PC-3 (cell line): ENCODE measurements around the gene METRN. TPM values are rescaled to one million over a fixed set of nuclear protein-coding genes. Genes with fewer than 3 reads are reported as not detected.

Experiments
- ATAC-seq: fragments of 200-7000 bp; cut with Tn5 transposase; 2 replicates; pipeline ENCODE4 v1.9.1; 2020; ENCODE audit warnings: mild to moderate bottlenecking, moderate library complexity
- BruUV-seq: library from RNA; stranded (reverse); fragments of 400-500 nt; replicated peaks from 2 replicates; lab custom pipeline; 2021; lab: Mats Ljungman, UMichigan
- CTCF ChIA-PET: fragments of 300-600 bp; sonication (Branson Sonifier 250); formaldehyde crosslinking; loops from one replicate; lab custom pipeline; 2022; ENCODE audit warnings: antibody characterized with exemption; lab: Charles Lee
- POLR2A ChIA-PET: fragments of 300-600 bp; sonication (Branson Sonifier 250); formaldehyde crosslinking; loops from one replicate; lab custom pipeline; 2022; ENCODE audit warnings: antibody characterized with exemption; ENCODE audit not compliant: unreplicated experiment; lab: Charles Lee
- DNase-seq: peaks from one replicate; pipeline ENCODE4 v3.0.0-alpha.2; 2015
- H2AFZ ChIP-seq: fragments of 300-600 bp; sonication (generic); 2 replicates; pipeline ENCODE4 v1.6.0; 2016; ENCODE audit warnings: antibody characterized with exemption, low read length
- H3F3A ChIP-seq: fragments of 300-600 bp; sonication (generic); one replicate; pipeline ENCODE4 v1.6.0; 2017; ENCODE audit warnings: antibody characterized with exemption, low read length, control low read depth, mild to moderate bottlenecking; ENCODE audit not compliant: unreplicated experiment
- H3K27ac ChIP-seq: fragments of 300-600 bp; sonication (generic); 2 replicates; pipeline ENCODE4 v1.5.1; 2016; ENCODE audit warnings: mild to moderate bottlenecking, low read length
- H3K27me3 ChIP-seq: fragments of 300-600 bp; sonication (generic); 2 replicates; pipeline ENCODE4 v1.6.1; 2016; ENCODE audit warnings: low read length, mixed read lengths
- H3K36me3 ChIP-seq: fragments of 300-600 bp; sonication (generic); 2 replicates; pipeline ENCODE4 v1.6.1; 2016; ENCODE audit warnings: low read depth, mixed run types, low read length, mixed read lengths
- H3K4me1 ChIP-seq: fragments of 300-600 bp; sonication (generic); 2 replicates; pipeline ENCODE4 v1.5.1; 2016; ENCODE audit warnings: low read length; ENCODE audit not compliant: insufficient read depth
- H3K4me2 ChIP-seq: fragments of 300-600 bp; sonication (generic); 2 replicates; pipeline ENCODE4 v1.6.0; 2016; ENCODE audit warnings: low read length
- H3K4me3 ChIP-seq: fragments of 300-600 bp; sonication (generic); 2 replicates; pipeline ENCODE4 v1.5.1; 2016; ENCODE audit warnings: mild to moderate bottlenecking, low read length, mixed read lengths
- H3K79me2 ChIP-seq: fragments of 300-600 bp; sonication (generic); 2 replicates; pipeline ENCODE4 v1.6.1; 2017; ENCODE audit warnings: low read length, mixed read lengths
- H3K9ac ChIP-seq: fragments of 300-600 bp; sonication (generic); 2 replicates; pipeline ENCODE4 v1.6.0; 2016; ENCODE audit warnings: mild to moderate bottlenecking, low read length
- H3K9me2 ChIP-seq: fragments of 300-600 bp; sonication (generic); replicated peaks from 2 replicates; pipeline ENCODE4 v1.6.1; 2016; ENCODE audit warnings: mixed run types, low read length, mixed read lengths
- H3K9me3 ChIP-seq: fragments of 300-600 bp; sonication (generic); 2 replicates; pipeline ENCODE4 v1.6.1; 2016; ENCODE audit warnings: low read length, mixed read lengths
- H4K20me1 ChIP-seq: fragments of 300-600 bp; sonication (generic); 2 replicates; pipeline ENCODE4 v1.6.1; 2016; ENCODE audit warnings: low read length, mixed read lengths
- EZH2 ChIP-seq: fragments of 300-600 bp; sonication (generic); IDR thresholded peaks from one replicate; pipeline ENCODE4 v1.6.1; 2017; ENCODE audit warnings: antibody characterized with exemption, mild to moderate bottlenecking, low read length; ENCODE audit not compliant: unreplicated experiment
- EZH2phosphoT487 ChIP-seq: fragments of 300-600 bp; sonication (generic); IDR thresholded peaks from 2 replicates; pipeline ENCODE4 v1.6.1; 2018; ENCODE audit warnings: mild to moderate bottlenecking, antibody characterized with exemption, low read length, borderline replicate concordance
- intact Hi-C: fragments of 100-400 bp; cut with micrococcal nuclease; formaldehyde crosslinking; loops from 2 replicates; pipeline ENCODE4 v1.9.0; 2023
- total RNA-seq: library from RNA; depleted of rRNA; stranded (reverse); fragments of >200 nt; gene quantifications from 2 replicates; pipeline ENCODE4 v1.2.3, GENCODE V29; 2014
- TF ChIP-seq, protein P1 (sequence below): fragments of 300-600 bp; sonication (generic); conservative IDR thresholded peaks from 2 replicates; pipeline ENCODE4 v1.5.1; 2017; ENCODE audit warnings: antibody characterized with exemption, low read depth, mild to moderate bottlenecking, low read length

METRN gene
- total RNA-seq, 1 experiment from 2014 or later = 320 TPM

DNA sequence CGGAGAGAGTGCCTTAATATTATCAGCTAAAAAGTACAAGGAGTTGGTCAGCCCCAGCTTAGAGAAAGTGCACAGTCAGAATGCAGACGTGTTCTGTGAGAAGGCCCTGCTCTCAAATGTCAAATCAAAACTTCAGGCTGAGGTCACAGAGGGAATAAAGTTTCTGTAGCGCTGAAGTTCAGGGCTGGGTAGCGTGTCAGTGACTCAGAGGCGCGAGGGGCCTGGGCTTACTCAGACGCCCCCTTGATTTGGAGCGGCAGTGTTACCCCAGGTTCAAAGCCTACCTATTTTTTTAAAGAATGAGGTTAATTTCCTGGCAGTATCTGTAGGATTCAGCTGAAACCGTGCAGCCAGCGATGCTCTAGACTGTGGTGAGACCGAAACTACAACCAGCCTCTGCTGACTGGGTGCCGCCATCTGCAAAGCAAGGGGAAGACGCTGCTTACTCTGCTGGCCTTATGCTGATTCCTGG is 21.1 kb downstream of the METRN start:
- Histone ChIP-seq H2AFZ (no peak overlapping the region), H3K27me3 (no peaks in the 10 kb centered on the region), H3K36me3 (no peaks in the 10 kb centered on the region; the same call in 1 of the 2 replicates), H3K9me2 (no peaks in the 10 kb centered on the region), H4K20me1 (no peaks in the 10 kb centered on the region), H3K9ac (no peak overlapping the region), H3K9me3 (no peaks in the 10 kb centered on the region), H3K4me2 (no peak overlapping the region), H3F3A (no peaks in the 10 kb centered on the region), H3K79me2 (peaks cover 12% of the 10 kb centered on the region), H3K4me1 (peaks cover 5% of the 10 kb centered on the region; the same call in 1 of the 2 replicates), H3K27ac (no peak overlapping the region), H3K4me3 (no peak overlapping the region)
- no peak for TF ChIP-seq EZH2phosphoT487
- TF ChIP-seq, protein P1, sequence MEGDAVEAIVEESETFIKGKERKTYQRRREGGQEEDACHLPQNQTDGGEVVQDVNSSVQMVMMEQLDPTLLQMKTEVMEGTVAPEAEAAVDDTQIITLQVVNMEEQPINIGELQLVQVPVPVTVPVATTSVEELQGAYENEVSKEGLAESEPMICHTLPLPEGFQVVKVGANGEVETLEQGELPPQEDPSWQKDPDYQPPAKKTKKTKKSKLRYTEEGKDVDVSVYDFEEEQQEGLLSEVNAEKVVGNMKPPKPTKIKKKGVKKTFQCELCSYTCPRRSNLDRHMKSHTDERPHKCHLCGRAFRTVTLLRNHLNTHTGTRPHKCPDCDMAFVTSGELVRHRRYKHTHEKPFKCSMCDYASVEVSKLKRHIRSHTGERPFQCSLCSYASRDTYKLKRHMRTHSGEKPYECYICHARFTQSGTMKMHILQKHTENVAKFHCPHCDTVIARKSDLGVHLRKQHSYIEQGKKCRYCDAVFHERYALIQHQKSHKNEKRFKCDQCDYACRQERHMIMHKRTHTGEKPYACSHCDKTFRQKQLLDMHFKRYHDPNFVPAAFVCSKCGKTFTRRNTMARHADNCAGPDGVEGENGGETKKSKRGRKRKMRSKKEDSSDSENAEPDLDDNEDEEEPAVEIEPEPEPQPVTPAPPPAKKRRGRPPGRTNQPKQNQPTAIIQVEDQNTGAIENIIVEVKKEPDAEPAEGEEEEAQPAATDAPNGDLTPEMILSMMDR = no peak
- TF ChIP-seq EZH2 = no peak
- ChIA-PET CTCF (no interaction called here), POLR2A (no interaction called here)
- intact Hi-C loops = no loop called here
- no peak for ATAC-seq
- BruUV-seq = no TSS peak
- DNase-seq = no peak

DNA sequence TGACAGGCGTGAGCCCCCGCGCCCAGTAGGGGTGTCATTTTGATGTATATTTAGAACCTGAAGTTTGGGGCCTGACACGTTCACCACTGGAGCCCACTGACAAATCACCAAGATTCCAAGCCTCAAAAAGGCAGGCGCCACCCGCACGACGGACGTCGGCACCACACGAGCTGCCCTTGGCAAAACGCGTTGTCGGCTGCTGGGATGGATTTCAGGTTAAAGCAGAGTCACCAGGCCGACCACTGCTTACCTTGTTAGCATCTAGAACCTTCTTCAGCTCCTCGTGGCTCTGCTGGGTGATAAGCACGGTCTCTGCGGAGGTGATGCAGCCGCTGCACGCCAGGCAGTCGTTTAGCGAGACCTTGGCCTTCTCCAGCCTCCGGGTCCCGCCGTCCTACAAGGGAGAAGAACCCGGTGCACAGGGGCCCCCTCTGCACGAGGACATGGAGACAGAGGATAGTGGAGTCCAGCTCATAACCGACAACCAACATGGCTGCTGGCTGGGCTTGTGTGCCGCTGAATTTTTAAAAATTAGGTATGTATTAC is 22.1 kb downstream of the METRN start:
- no peaks in the 10 kb centered on the region for H4K20me1 ChIP-seq
- POLR2A ChIA-PET = no interaction called here
- peaks cover 5% of the 10 kb centered on the region; the same call in 1 of the 2 replicates for H3K4me1 ChIP-seq
- H3K9ac ChIP-seq = no peak overlapping the region
- H3F3A ChIP-seq = no peaks in the 10 kb centered on the region
- DNase-seq (no peak), ATAC-seq (no peak)
- no TSS peak for BruUV-seq
- CTCF ChIA-PET = interaction anchor here (0.7 kb wide), 1 partner anchor 16 kb away, joined by 3 read pairs; the partner anchor contains the start of gene ANTKMT
- no peak overlapping the region for H3K27ac ChIP-seq
- H3K9me3 ChIP-seq = no peaks in the 10 kb centered on the region
- H3K27me3 ChIP-seq = no peaks in the 10 kb centered on the region
- H3K36me3 ChIP-seq = no peaks in the 10 kb centered on the region; the same call in 1 of the 2 replicates
- intact Hi-C loops = no loop called here
- H3K4me3 ChIP-seq = no peak overlapping the region
- no peak overlapping the region for H2AFZ ChIP-seq
- H3K79me2 ChIP-seq = peaks cover 12% of the 10 kb centered on the region
- TF ChIP-seq, protein P1 = no peak
- TF ChIP-seq EZH2phosphoT487 = no peak
- no peak for TF ChIP-seq EZH2
- H3K4me2 ChIP-seq = no peak overlapping the region
- H3K9me2 ChIP-seq = no peaks in the 10 kb centered on the region
